SKM-1 treated with dmso at 0.1 percent for 144 hours (cell line): ENCODE data around the gene BCL2L12.
"Not testable (repeated sequence)": the region's sequence is repeated elsewhere in the genome, so short reads cannot be mapped to it uniquely, and the experiment has no call there.

ENCODE experiments used
- DNase-seq: peaks from one replicate; lab custom pipeline; 2025; ENCODE audit not compliant: unreplicated experiment; lab: John Stamatoyannopoulos, UW

Gene BCL2L12

GRCh38 chr19:49665351-49666119 lies at the start of gene BCL2L12, which contains the start of gene IRF3:
Gene BCL2L12, plus strand, starts transcription at chr19:49665933. Its CDS starts 760 bp downstream, at chr19:49666693.
Gene IRF3, minus strand, starts transcription at chr19:49665857. Its CDS starts 1,019 bp downstream, at chr19:49664838.
- DNase-seq = peak; percentile 67

- DNase-seq = no peak
These were observed 49.2 kb upstream of the BCL2L12 start for GRCh38 chr19:49616532-49616931.

- DNase-seq = no peak
These were observed 48.8 kb upstream of the BCL2L12 start for GRCh38 chr19:49616945-49617344.

GRCh38 chr19:49617860-49618259 lies 47.9 kb upstream of the BCL2L12 start:
- not testable (repeated sequence) for DNase-seq

- no peak for DNase-seq
These were observed 40.5 kb upstream of the BCL2L12 start for GRCh38 chr19:49624967-49625910.

GRCh38 chr19:49626226-49626625 lies 39.5 kb upstream of the BCL2L12 start:
- no peak for DNase-seq

GRCh38 chr19:49629659-49630058 lies 36.1 kb upstream of the BCL2L12 start:
- no peak for DNase-seq

GRCh38 chr19:49631014-49631588 lies 34.6 kb upstream of the BCL2L12 start:
- no peak for DNase-seq

GRCh38 chr19:49631610-49632192 lies 34.0 kb upstream of the BCL2L12 start:
- DNase-seq = no peak

- no peak for DNase-seq
These were observed 33.2 kb upstream of the BCL2L12 start for GRCh38 chr19:49632576-49632975.

- DNase-seq = not testable (repeated sequence)
These were observed 32.5 kb upstream of the BCL2L12 start for GRCh38 chr19:49633273-49633672.

GRCh38 chr19:49635530-49636232 lies 30.1 kb upstream of the BCL2L12 start:
- DNase-seq = no peak

GRCh38 chr19:49636233-49636932 lies 29.4 kb upstream of the BCL2L12 start:
- DNase-seq = no peak

GRCh38 chr19:49637821-49638738 lies 27.7 kb upstream of the BCL2L12 start:
- DNase-seq = peak; percentile 1

GRCh38 chr19:49639401-49640112 lies 26.2 kb upstream of the BCL2L12 start:
- DNase-seq = no peak

- DNase-seq = peak; percentile 93
These were observed 25.4 kb upstream of the BCL2L12 start, which contains the start of gene RRAS for GRCh38 chr19:49640113-49640898. Gene RRAS, minus strand, starts transcription at chr19:49640143. Its CDS starts 45 bp downstream, at chr19:49640098.
